Measurements from ENCODE around the gene INPP1.

Gene INPP1

GRCh38 chr2:190339394-190339793 lies 4.0 kb upstream of the INPP1 start:
- Histone ChIP-seq H3K79me2 (ENCODE audit: insufficient read depth, low read depth) (no peaks in the 10 kb centered on the region), H3K27me3 (ENCODE audit: insufficient read depth, low read depth) (no peaks in the 10 kb centered on the region), H4K20me1 (ENCODE audit: insufficient read depth) (no peaks in the 10 kb centered on the region), H2AFZ (ENCODE audit: low read depth) (no peak overlapping the region), H3K9ac (no peak overlapping the region), H3K36me3 (ENCODE audit: insufficient read depth) (no peaks in the 10 kb centered on the region), H3K4me2 (no peak overlapping the region), H3K27ac (no peak overlapping the region), H3K4me3 (IDR thresholded peaks at IDR 0.05; ENCODE audit: insufficient read depth, low read depth, low read length) (no peak overlapping the region), H3K4me1 (ENCODE audit: low read depth, poor library complexity, severe bottlenecking) (peaks cover 4% of the 10 kb centered on the region)
- no peak for TF ChIP-seq CTCF (conservative IDR thresholded peaks at IDR 0.05; ENCODE audit: low read depth, low read length)

GRCh38 chr2:190340369-190340768 lies 3.0 kb upstream of the INPP1 start:
- H3K4me2 ChIP-seq = no peak overlapping the region
- no peak overlapping the region for H3K4me3 ChIP-seq (IDR thresholded peaks at IDR 0.05; ENCODE audit: insufficient read depth, low read depth, low read length)
- H3K27me3 ChIP-seq (ENCODE audit: insufficient read depth, low read depth) = no peaks in the 10 kb centered on the region
- no peaks in the 10 kb centered on the region for H3K79me2 ChIP-seq (ENCODE audit: insufficient read depth, low read depth)
- no peak for TF ChIP-seq CTCF (conservative IDR thresholded peaks at IDR 0.05; ENCODE audit: low read depth, low read length)
- peaks cover 10% of the 10 kb centered on the region for H3K4me1 ChIP-seq (ENCODE audit: low read depth, poor library complexity, severe bottlenecking)
- H3K36me3 ChIP-seq (ENCODE audit: insufficient read depth) = no peaks in the 10 kb centered on the region
- no peak overlapping the region for H3K27ac ChIP-seq
- no peaks in the 10 kb centered on the region for H4K20me1 ChIP-seq (ENCODE audit: insufficient read depth)
- H3K9ac ChIP-seq = no peak overlapping the region
- no peak overlapping the region for H2AFZ ChIP-seq (ENCODE audit: low read depth)

GRCh38 chr2:190342611-190343010 lies 778 bp upstream of the INPP1 start:
- Histone ChIP-seq H3K36me3 (ENCODE audit: insufficient read depth) (no peaks in the 10 kb centered on the region), H3K4me1 (ENCODE audit: low read depth, poor library complexity, severe bottlenecking) (peaks cover 10% of the 10 kb centered on the region), H3K79me2 (ENCODE audit: insufficient read depth, low read depth) (no peaks in the 10 kb centered on the region), H2AFZ (ENCODE audit: low read depth) (no peak overlapping the region), H4K20me1 (ENCODE audit: insufficient read depth) (no peaks in the 10 kb centered on the region), H3K4me3 (IDR thresholded peaks at IDR 0.05; ENCODE audit: insufficient read depth, low read depth, low read length) (no peak overlapping the region), H3K27me3 (ENCODE audit: insufficient read depth, low read depth) (no peaks in the 10 kb centered on the region), H3K4me2 (no peak overlapping the region), H3K9ac (no peak overlapping the region), H3K27ac (no peak overlapping the region)
- no peak for TF ChIP-seq CTCF (conservative IDR thresholded peaks at IDR 0.05; ENCODE audit: low read depth, low read length)

GRCh38 chr2:190343089-190343535 lies 277 bp upstream of the INPP1 start:
- no peaks in the 10 kb centered on the region for H3K36me3 ChIP-seq (ENCODE audit: insufficient read depth)
- H2AFZ ChIP-seq (ENCODE audit: low read depth) = no peak overlapping the region
- no peaks in the 10 kb centered on the region for H3K27me3 ChIP-seq (ENCODE audit: insufficient read depth, low read depth)
- peaks cover 10% of the 10 kb centered on the region for H3K4me1 ChIP-seq (ENCODE audit: low read depth, poor library complexity, severe bottlenecking)
- no peak overlapping the region for H3K4me2 ChIP-seq
- no peak overlapping the region for H3K4me3 ChIP-seq (IDR thresholded peaks at IDR 0.05; ENCODE audit: insufficient read depth, low read depth, low read length)
- H4K20me1 ChIP-seq (ENCODE audit: insufficient read depth) = no peaks in the 10 kb centered on the region
- no peak for TF ChIP-seq CTCF (conservative IDR thresholded peaks at IDR 0.05; ENCODE audit: low read depth, low read length)
- H3K9ac ChIP-seq = no peak overlapping the region
- no peak overlapping the region for H3K27ac ChIP-seq
- no peaks in the 10 kb centered on the region for H3K79me2 ChIP-seq (ENCODE audit: insufficient read depth, low read depth)
